IMR-90 (cell line): ENCODE data around the gene CYP39A1. TPM values are rescaled to one million over a fixed set of nuclear protein-coding genes. Genes with fewer than 3 reads are reported as not detected.

ENCODE experiments used
- ATAC-seq: fragments of 200-7000 bp; cut with Tn5 transposase; 2 replicates; pipeline ENCODE4 v1.9.1; 2020; ENCODE audit warnings: low read depth, mild to moderate bottlenecking, moderate library complexity
- BruUV-seq: library from RNA; stranded (reverse); fragments of 400-500 nt; replicated peaks from 2 replicates; lab custom pipeline; 2021; lab: Mats Ljungman, UMichigan
- CTCF ChIA-PET: fragments of 300-600 bp; formaldehyde crosslinking; extraction: SDS; loops from one replicate; lab custom pipeline; 2021; ENCODE audit warnings: antibody characterized with exemption; lab: Yijun Ruan, JAX
- POLR2A ChIA-PET: fragments of 300-600 bp; sonication (Branson Sonifier 250); formaldehyde crosslinking; loops from one replicate; lab custom pipeline; 2022; ENCODE audit warnings: antibody characterized with exemption; ENCODE audit not compliant: unreplicated experiment; lab: Charles Lee
- DNase-seq: peaks from one replicate; pipeline ENCODE4 v3.0.0; 2013
- H2AFZ ChIP-seq: replicated peaks from 2 replicates; pipeline ENCODE3; 2013; ENCODE audit warnings: low read length, mild to moderate bottlenecking; ENCODE audit not compliant: poor library complexity
- H2AK5ac ChIP-seq: 2 replicates; pipeline ENCODE4 v1.6.1; 2013; ENCODE audit warnings: low read depth, low read length, inconsistent platforms
- H2AK9ac ChIP-seq: replicated peaks from 2 replicates; pipeline ENCODE3; 2013; ENCODE audit warnings: mild to moderate bottlenecking, low read depth, low read length, moderate library complexity; ENCODE audit not compliant: poor library complexity
- H2BK120ac ChIP-seq: 2 replicates; pipeline ENCODE4 v1.6.1; 2013; ENCODE audit warnings: low read depth, low read length, inconsistent platforms
- H2BK15ac ChIP-seq: 3 replicates; pipeline ENCODE4 v1.6.1; 2013; ENCODE audit warnings: low read depth, low read length, inconsistent platforms
- H2BK20ac ChIP-seq: 2 replicates; pipeline ENCODE4 v1.6.1; 2013; ENCODE audit warnings: low read depth, mild to moderate bottlenecking, inconsistent platforms, low read length, moderate library complexity
- H2BK5ac ChIP-seq: 2 replicates; pipeline ENCODE4 v1.6.1; 2013; ENCODE audit warnings: mild to moderate bottlenecking, low read depth, low read length, inconsistent platforms; ENCODE audit not compliant: poor library complexity, severe bottlenecking
- H3K14ac ChIP-seq: replicated peaks from 2 replicates; pipeline ENCODE4 v1.6.1; 2013; ENCODE audit warnings: low read depth, low read length, inconsistent platforms
- H3K18ac ChIP-seq: 2 replicates; pipeline ENCODE4 v1.6.1; 2013; ENCODE audit warnings: low read depth, low read length, control low read depth
- H3K23ac ChIP-seq: 2 replicates; pipeline ENCODE4 v1.6.1; 2013; ENCODE audit warnings: low read depth, low read length, inconsistent platforms
- H3K27ac ChIP-seq: 2 replicates; pipeline ENCODE4 v1.5.1; 2013; ENCODE audit warnings: mild to moderate bottlenecking, control low read depth, low read length; ENCODE audit not compliant: insufficient read depth
- H3K27me3 ChIP-seq: 2 replicates; pipeline ENCODE4 v1.6.1; 2013; ENCODE audit warnings: low read length; ENCODE audit not compliant: control insufficient read depth, insufficient read depth
- H3K36me3 ChIP-seq: 2 replicates; pipeline ENCODE4 v1.6.1; 2013; ENCODE audit warnings: low read length, mixed read lengths; ENCODE audit not compliant: control insufficient read depth, insufficient read depth
- H3K4ac ChIP-seq: 2 replicates; pipeline ENCODE4 v1.6.1; 2013; ENCODE audit warnings: low read depth, low read length, inconsistent platforms
- H3K4me1 ChIP-seq: 2 replicates; pipeline ENCODE4 v1.6.1; 2013; ENCODE audit warnings: low read length, mixed read lengths; ENCODE audit not compliant: control insufficient read depth, insufficient read depth
- H3K4me2 ChIP-seq: 2 replicates; pipeline ENCODE4 v1.6.1; 2013; ENCODE audit warnings: low read depth, mild to moderate bottlenecking, control low read depth, low read length, moderate library complexity
- H3K4me3 ChIP-seq: 2 replicates; pipeline ENCODE4 v1.5.1; 2013; ENCODE audit warnings: low read depth, mild to moderate bottlenecking, control low read depth, low read length, moderate library complexity; ENCODE audit not compliant: insufficient read depth
- H3K56ac ChIP-seq: 2 replicates; pipeline ENCODE4 v1.6.1; 2013; ENCODE audit warnings: low read length, inconsistent platforms; ENCODE audit not compliant: insufficient read depth; ENCODE audit errors: extremely low read depth
- H3K79me1 ChIP-seq, 2 experiments: 2 replicates each; pipeline ENCODE4 v1.6.1; 2013; ENCODE audit warnings: low read length in 2 of 2, inconsistent platforms in 1 of 2, low read depth in 1 of 2
- H3K9ac ChIP-seq: 2 replicates; pipeline ENCODE4 v1.6.1; 2013; ENCODE audit warnings: low read depth, low read length, control low read depth
- H3K9me1 ChIP-seq: 2 replicates; pipeline ENCODE4 v1.6.1; 2013; ENCODE audit warnings: low read length, inconsistent platforms; ENCODE audit not compliant: insufficient read depth
- H3K9me3 ChIP-seq: 2 replicates; pipeline ENCODE4 v1.6.1; 2013; ENCODE audit warnings: low read length; ENCODE audit not compliant: control insufficient read depth, insufficient read depth
- H4K20me1 ChIP-seq: 2 replicates; pipeline ENCODE4 v1.6.1; 2013; ENCODE audit warnings: low read length, inconsistent platforms; ENCODE audit not compliant: insufficient read depth
- H4K5ac ChIP-seq: 2 replicates; pipeline ENCODE4 v1.6.1; 2013; ENCODE audit warnings: mild to moderate bottlenecking, low read depth, low read length, control low read depth
- H4K8ac ChIP-seq, 2 experiments: 2 replicates each; pipeline ENCODE4 v1.6.1; 2013; ENCODE audit warnings: low read depth in 2 of 2, low read length in 2 of 2, control low read depth in 1 of 2, inconsistent platforms in 1 of 2
- H4K91ac ChIP-seq: 2 replicates; pipeline ENCODE4 v1.6.1; 2013; ENCODE audit warnings: low read depth, low read length, inconsistent platforms; ENCODE audit not compliant: insufficient read depth
- BHLHE40 ChIP-seq: fragments of 150-350 bp; IDR thresholded peaks from 2 replicates; pipeline ENCODE4 v1.6.1; 2016; ENCODE audit warnings: mild to moderate bottlenecking, low read depth, low read length
- CEBPB ChIP-seq: IDR thresholded peaks from 2 replicates; pipeline ENCODE4 v1.6.1; 2012; ENCODE audit warnings: low read depth, low read length, improper control_type of control experiment
- CHD1 ChIP-seq: IDR thresholded peaks from 2 replicates; pipeline ENCODE4 v1.6.1; 2012; ENCODE audit warnings: low read depth, low read length, improper control_type of control experiment
- CTCF ChIP-seq: conservative IDR thresholded peaks from 2 replicates; pipeline ENCODE4 v1.5.1; 2012; ENCODE audit warnings: mild to moderate bottlenecking, low read depth, low read length, improper control_type of control experiment
- ELK1 ChIP-seq: fragments of 150-350 bp; IDR thresholded peaks from 2 replicates; pipeline ENCODE4 v1.6.1; 2016; ENCODE audit warnings: low read depth, mild to moderate bottlenecking, low read length, moderate library complexity, borderline replicate concordance
- FOS ChIP-seq: fragments of 150-350 bp; IDR thresholded peaks from 2 replicates; pipeline ENCODE4 v1.6.1; 2016; ENCODE audit warnings: low read depth, low read length
- MAZ ChIP-seq: IDR thresholded peaks from 2 replicates; pipeline ENCODE4 v1.6.1; 2012; ENCODE audit warnings: low read depth, mild to moderate bottlenecking, low read length, improper control_type of control experiment, moderate library complexity, borderline replicate concordance
- MXI1 ChIP-seq: IDR thresholded peaks from 2 replicates; pipeline ENCODE4 v1.6.1; 2012; ENCODE audit warnings: low read depth, mild to moderate bottlenecking, low read length, moderate library complexity, borderline replicate concordance
- POLR2A ChIP-seq: IDR thresholded peaks from 2 replicates; pipeline ENCODE4 v1.6.1; 2012; ENCODE audit warnings: mild to moderate bottlenecking, low read depth, low read length
- RCOR1 ChIP-seq: IDR thresholded peaks from 2 replicates; pipeline ENCODE4 v1.6.1; 2012; ENCODE audit warnings: mild to moderate bottlenecking, low read length, improper control_type of control experiment; ENCODE audit not compliant: insufficient replicate concordance
- RFX5 ChIP-seq: IDR thresholded peaks from 2 replicates; pipeline ENCODE4 v1.8.0; 2012; ENCODE audit warnings: low read depth, mild to moderate bottlenecking, low read length, moderate library complexity
- SMC3 ChIP-seq: fragments of 150-350 bp; IDR thresholded peaks from 2 replicates; pipeline ENCODE4 v1.6.1; 2016; ENCODE audit warnings: low read depth, mild to moderate bottlenecking, antibody characterized with exemption, low read length, moderate library complexity
- WGBS, 2 experiments: methylation state at CpG; one replicate each; pipeline versions ENCODE4 v1.1.5 to v1.1.7; 2013; ENCODE audit warnings: missing lambda C conversion rate in 2 of 2; ENCODE audit not compliant: insufficient read length in 1 of 2; ENCODE audit errors: extremely low coverage in 2 of 2; 5-methylcytosine and 5-hydroxymethylcytosine counted together
- dilution Hi-C: fragments of 300-500 bp; cut with HindIII; formaldehyde crosslinking; loops from one replicate; pipeline ENCODE4 v1.14.3; 2018; ENCODE audit warnings: low sequenced_read_pairs; ENCODE audit not compliant: unreplicated experiment
- in situ Hi-C: fragments of 300-500 bp; cut with MboI; formaldehyde crosslinking; loops from 3 replicates; pipeline ENCODE4 v1.14.3; 2019; ENCODE audit warnings: low sequenced_read_pairs, inconsistent platforms, mixed read lengths
- intact Hi-C: fragments of 100-400 bp; cut with micrococcal nuclease; formaldehyde crosslinking; loops from 2 replicates; pipeline ENCODE4 v1.10.0; 2022
- polyA plus RNA-seq, 3 experiments: library from polyadenylated mRNA; depleted of rRNA; stranded (reverse); fragments of >200 nt; gene quantifications; 2 replicates each; pipeline ENCODE4 v1.2.3, GENCODE V29; 2012; ENCODE audit warnings: low replicate concordance in 1 of 3
- total RNA-seq: library from RNA; depleted of rRNA; stranded (reverse); fragments of >200 nt; gene quantifications from 2 replicates; pipeline ENCODE4 v1.2.3, GENCODE V29; 2012

CYP39A1 gene
- total and polyA plus RNA-seq, 2 of the 4 experiments (the other 2 are of a cell fraction), result 0.03 TPM; not detected in 1

- ATAC-seq (no peak), DNase-seq (no peak)
- Histone ChIP-seq H3K9me3 (no peaks in the 10 kb centered on the region), H3K56ac (no peak overlapping the region), H3K18ac (no peak overlapping the region), H2BK120ac (no peak overlapping the region), H2AK9ac (no peak overlapping the region), H3K4me1 (no peaks in the 10 kb centered on the region), H3K14ac (no peak overlapping the region), H3K23ac (no peak overlapping the region), H4K20me1 (no peaks in the 10 kb centered on the region), H3K4me3 (no peak overlapping the region), H2AK5ac (no peak overlapping the region), H2AFZ (no peak overlapping the region), H3K36me3 (no peaks in the 10 kb centered on the region), H4K5ac (no peak overlapping the region), H2BK15ac (no peak overlapping the region), H3K27me3 (no peaks in the 10 kb centered on the region), H4K91ac (no peak overlapping the region), H2BK20ac (no peak overlapping the region), H3K27ac (no peak overlapping the region), H3K9ac (no peak overlapping the region), H3K4ac (no peak overlapping the region), H3K9me1 (no peaks in the 10 kb centered on the region), H3K79me1 (no peaks in the 10 kb centered on the region), H4K8ac (no peak overlapping the region), H2BK5ac (no peak overlapping the region), H3K4me2 (no peak overlapping the region)
- in situ Hi-C loops (no loop called here), dilution Hi-C loops (no loop called here), intact Hi-C loops (no loop called here)
- CTCF ChIA-PET, result no interaction called here
- TF ChIP-seq CTCF (no peak), POLR2A (no peak), CEBPB (no peak), MAZ (no peak), ELK1 (no peak), BHLHE40 (no peak), FOS (no peak), SMC3 (no peak), CHD1 (no peak), RFX5 (no peak), MXI1 (no peak), RCOR1 (no peak)
- WGBS, 2 experiments, result no CpG with 5 or more reads among the region's 1 CpG
- POLR2A ChIA-PET, result no interaction called here
- BruUV-seq, result no TSS peak
Measured at GRCh38 chr6:46618726-46619125, 33.9 kb downstream of the CYP39A1 start.
